Stimulated activated CD8-positive, alpha-beta memory T cell treated with anti-CD3 and anti-CD28 coated beads, Interleukin-2, amount 100 ng/mL, for 1 hour (primary cell): ENCODE measurements around the gene ARHGAP8.
"Not testable (repeated sequence)": the region's sequence is repeated elsewhere in the genome, so short reads cannot be mapped to it uniquely, and the experiment has no call there.

Experiments used
- DNase-seq, 2 donors: peaks; one replicate each; pipeline ENCODE4 v3.0.0-alpha.2; 2020; ENCODE audit warnings: low read depth in 2 of 2

The ARHGAP8 gene

GRCh38 chr22:44888491-44889254 lies 136.3 kb downstream of the ARHGAP8 start:
- DNase-seq = no peak

GRCh38 chr22:44889255-44889878 lies 137.0 kb downstream of the ARHGAP8 start:
- DNase-seq = no peak

GRCh38 chr22:44890416-44891292 lies 138.3 kb downstream of the ARHGAP8 start:
- DNase-seq = no peak

GRCh38 chr22:44891293-44891747 lies 138.9 kb downstream of the ARHGAP8 start:
- DNase-seq = no peak

GRCh38 chr22:44891791-44892190 lies 139.4 kb downstream of the ARHGAP8 start:
- no peak for DNase-seq

GRCh38 chr22:44892243-44892642 lies 139.9 kb downstream of the ARHGAP8 start:
- no peak for DNase-seq

GRCh38 chr22:44892803-44893730 lies 140.7 kb downstream of the ARHGAP8 start:
- no peak for DNase-seq

- no peak for DNase-seq
Measured at GRCh38 chr22:44893731-44894080, 141.3 kb downstream of the ARHGAP8 start.

- no peak for DNase-seq
Measured at GRCh38 chr22:44894321-44894720, 141.9 kb downstream of the ARHGAP8 start.

GRCh38 chr22:44894782-44895181 lies 142.4 kb downstream of the ARHGAP8 start:
- DNase-seq = no peak

GRCh38 chr22:44895296-44896055 lies 143.1 kb downstream of the ARHGAP8 start:
- DNase-seq = no peak

- no peak for DNase-seq
Measured at GRCh38 chr22:44898236-44898635, 145.9 kb downstream of the ARHGAP8 start.

GRCh38 chr22:44901301-44901700 lies 148.9 kb downstream of the ARHGAP8 start:
- no peak for DNase-seq

GRCh38 chr22:44903164-44903563 lies 150.8 kb downstream of the ARHGAP8 start:
- DNase-seq = not testable (repeated sequence)

- not testable (repeated sequence) for DNase-seq
Measured at GRCh38 chr22:44904492-44905152, 152.2 kb downstream of the ARHGAP8 start.

- DNase-seq = no peak
Measured at GRCh38 chr22:44906248-44906936, 154.0 kb downstream of the ARHGAP8 start.

GRCh38 chr22:44906999-44907644 lies 154.7 kb downstream of the ARHGAP8 start:
- no peak for DNase-seq

- DNase-seq = no peak
Measured at GRCh38 chr22:44907765-44908737, 155.7 kb downstream of the ARHGAP8 start.
